ENCODE results near the gene ZNF28.
"Not testable (repeated sequence)": the region's sequence is repeated elsewhere in the genome, so short reads cannot be mapped to it uniquely, and the experiment has no call there.

- not testable (repeated sequence) for TF ChIP-seq CTCF (IDR thresholded peaks at IDR 0.05); ZFX (IDR thresholded peaks at IDR 0.05; ENCODE audit: borderline replicate concordance)
These were observed 795 bp downstream of the ZNF28 start for GRCh38 chr19:52820472-52821203.

Measured in 22Rv1 (cell line).